IPS-18a (cell line): ENCODE data around the gene VPS13D.

Source experiments
- H3K27ac ChIP-seq: one replicate; pipeline ENCODE4 v1.5.1; 2013; ENCODE audit warnings: low read length
- H3K27me3 ChIP-seq: one replicate; pipeline ENCODE4 v1.6.1; 2013; ENCODE audit warnings: mild to moderate bottlenecking, low read length; ENCODE audit not compliant: control insufficient read depth, insufficient read depth
- H3K36me3 ChIP-seq: one replicate; pipeline ENCODE4 v1.6.1; 2013; ENCODE audit warnings: low read depth, low read length; ENCODE audit not compliant: control insufficient read depth
- H3K4me1 ChIP-seq: one replicate; pipeline ENCODE4 v1.6.1; 2013; ENCODE audit warnings: low read depth, low read length; ENCODE audit not compliant: control insufficient read depth
- H3K4me3 ChIP-seq: one replicate; pipeline ENCODE4 v1.5.1; 2013; ENCODE audit warnings: low read length
- H3K9ac ChIP-seq: one replicate; pipeline ENCODE4 v1.6.1; 2013; ENCODE audit warnings: mild to moderate bottlenecking, low read length, moderate library complexity
- H3K9me3 ChIP-seq: one replicate; pipeline ENCODE4 v1.6.1; 2013; ENCODE audit warnings: low read depth, low read length; ENCODE audit not compliant: control insufficient read depth

Gene VPS13D

DNA sequence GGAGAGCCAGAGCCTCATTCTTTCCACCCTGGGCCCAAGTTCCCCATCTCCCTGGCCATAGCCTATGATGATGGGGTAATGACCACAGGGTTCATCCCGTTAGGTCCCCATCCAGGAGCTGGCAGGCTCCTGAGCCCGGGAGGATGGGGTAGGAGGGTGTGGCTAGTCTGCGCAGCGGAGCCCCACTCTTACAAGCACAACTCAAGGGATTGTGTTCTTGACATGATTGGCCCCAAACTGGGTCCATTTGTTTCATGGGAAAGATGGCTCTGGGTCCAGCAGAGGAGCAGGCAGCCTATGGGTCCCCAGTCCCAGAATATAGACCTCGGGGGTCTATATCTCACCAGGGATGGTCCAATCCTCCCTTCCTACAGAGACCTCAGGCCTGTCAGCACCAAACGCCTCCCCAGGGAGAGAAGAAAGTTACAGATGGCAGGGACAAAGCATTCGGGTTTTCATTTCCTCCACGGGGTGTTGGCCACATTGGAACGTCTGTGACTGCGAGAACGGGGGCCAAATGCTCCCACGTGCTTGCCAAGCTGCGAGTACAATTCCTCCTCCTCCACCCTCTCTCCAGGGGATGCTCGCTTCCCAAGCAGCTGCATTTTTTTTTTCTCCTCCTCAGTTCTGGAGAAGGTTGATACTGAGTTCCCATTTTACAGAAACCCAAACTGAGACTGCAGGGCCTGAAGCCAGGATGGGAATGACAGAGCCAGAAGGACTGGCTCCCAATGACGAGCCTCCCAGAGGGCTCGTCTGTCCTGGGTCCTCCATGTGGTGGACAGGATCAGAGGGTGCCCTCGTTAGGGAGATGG lies 317.1 kb downstream of the VPS13D start:
- H3K27me3 ChIP-seq = no peaks in the 10 kb centered on the region
- no peaks in the 10 kb centered on the region for H3K9me3 ChIP-seq
- H3K4me3 ChIP-seq = no peak overlapping the region
- H3K36me3 ChIP-seq = no peaks in the 10 kb centered on the region
- H3K27ac ChIP-seq = no peak overlapping the region
- H3K4me1 ChIP-seq = peaks cover 7% of the 10 kb centered on the region
- no peak overlapping the region for H3K9ac ChIP-seq

DNA sequence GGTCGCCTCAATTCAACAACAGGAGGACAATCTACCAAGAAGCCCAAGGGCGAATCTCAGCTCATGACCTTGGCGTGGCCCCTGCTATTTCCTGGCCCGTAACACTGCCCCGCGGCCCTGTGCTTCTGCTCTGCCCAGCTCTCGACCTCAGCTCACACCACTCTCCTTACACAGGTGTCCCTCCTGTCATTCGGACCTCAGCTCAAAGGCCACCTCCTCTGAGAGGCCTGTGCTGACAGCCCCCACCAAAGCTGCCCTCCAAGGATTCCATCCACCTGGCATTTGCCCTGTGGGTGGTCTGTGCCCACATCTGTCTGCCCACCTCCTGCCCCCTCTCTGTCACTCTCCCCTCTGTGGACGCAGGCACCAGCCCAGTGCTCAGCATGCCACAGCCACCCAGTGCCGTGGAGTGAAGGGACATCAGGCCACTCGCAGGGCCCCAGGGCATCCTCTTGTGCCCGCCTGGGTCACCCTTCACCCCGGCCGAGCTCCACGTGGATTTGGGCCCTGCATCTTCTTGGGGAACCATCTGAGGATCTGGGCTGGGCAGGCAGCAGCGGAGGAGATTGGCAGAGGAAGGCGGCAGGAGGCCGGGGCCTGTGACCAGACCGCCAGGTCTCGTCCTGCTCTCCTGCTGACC lies 317.9 kb downstream of the VPS13D start:
- H3K36me3 ChIP-seq = no peaks in the 10 kb centered on the region
- no peak overlapping the region for H3K27ac ChIP-seq

DNA sequence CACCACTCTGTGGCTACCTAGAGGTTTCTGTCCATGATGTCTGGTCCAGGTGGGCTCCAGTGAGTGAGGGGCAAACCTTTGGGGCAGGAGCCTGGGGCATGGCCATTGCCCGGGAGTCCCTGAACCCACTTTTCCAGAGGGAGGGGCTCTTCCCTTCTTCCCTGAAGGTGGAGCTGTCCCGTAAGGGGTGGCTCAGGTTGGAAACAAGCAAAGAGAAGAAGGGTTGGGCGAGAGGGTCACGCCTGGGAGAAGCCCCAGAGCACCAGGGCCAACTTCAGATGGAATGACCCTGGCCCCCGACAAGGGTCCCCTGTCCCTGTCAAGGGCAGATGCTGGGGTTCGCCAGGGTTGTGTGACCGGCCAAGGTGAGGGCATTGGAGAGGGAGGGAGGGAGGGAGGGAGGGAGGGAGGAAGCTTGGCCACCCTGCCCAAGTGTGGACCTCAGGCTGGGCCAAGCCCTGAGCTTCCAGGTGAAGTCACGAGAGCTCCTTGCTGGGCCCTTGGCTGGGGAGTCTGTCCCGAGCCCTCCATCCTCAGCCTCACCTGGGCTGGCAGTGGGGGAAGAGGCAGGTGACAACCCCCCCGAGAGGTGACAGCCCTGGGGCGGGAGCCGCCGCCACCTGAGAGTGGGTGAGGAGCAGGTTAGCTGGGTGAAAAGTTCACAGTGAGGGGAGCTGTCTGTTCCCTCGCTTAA lies 318.6 kb downstream of the VPS13D start:
- no peaks in the 10 kb centered on the region for H3K9me3 ChIP-seq
- H3K4me1 ChIP-seq = peaks cover 7% of the 10 kb centered on the region
- no peaks in the 10 kb centered on the region for H3K27me3 ChIP-seq
- no peak overlapping the region for H3K9ac ChIP-seq
- no peaks in the 10 kb centered on the region for H3K36me3 ChIP-seq
- H3K27ac ChIP-seq = no peak overlapping the region
- H3K4me3 ChIP-seq = no peak overlapping the region

More for the DNA sequence above, 317.9 kb downstream of the VPS13D start:
- Histone ChIP-seq H3K4me1 (peaks cover 7% of the 10 kb centered on the region), H3K4me3 (no peak overlapping the region), H3K27me3 (no peaks in the 10 kb centered on the region), H3K9ac (no peak overlapping the region), H3K9me3 (no peaks in the 10 kb centered on the region)

DNA sequence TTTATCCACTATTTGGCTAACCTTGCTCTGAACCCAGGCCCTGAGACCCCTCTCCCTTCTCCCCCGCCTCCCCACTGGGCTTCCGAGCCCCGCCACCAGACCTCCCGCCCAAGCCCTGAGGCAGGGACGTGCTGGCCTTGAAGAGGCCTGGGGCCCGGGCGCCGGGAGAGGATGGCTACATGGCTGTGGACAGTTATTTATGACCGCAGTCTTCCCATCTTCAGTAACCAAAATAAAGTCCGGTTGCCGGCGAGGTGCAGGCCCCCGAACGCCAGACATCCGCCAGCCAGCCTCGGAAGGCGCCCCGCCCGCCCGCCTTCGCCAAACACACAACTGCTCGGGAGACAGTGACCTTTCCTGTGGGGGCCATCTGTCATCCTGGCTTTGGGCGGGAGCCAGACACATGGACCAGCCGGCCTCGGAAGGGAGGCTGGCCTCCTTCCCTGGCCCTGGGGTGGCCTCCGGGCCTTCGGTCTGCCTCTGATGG lies 319.2 kb downstream of the VPS13D start:
- H3K27ac ChIP-seq = no peak overlapping the region
- no peak overlapping the region for H3K4me3 ChIP-seq
- peaks cover 7% of the 10 kb centered on the region for H3K4me1 ChIP-seq
- no peaks in the 10 kb centered on the region for H3K36me3 ChIP-seq
- no peak overlapping the region for H3K9ac ChIP-seq
- no peaks in the 10 kb centered on the region for H3K9me3 ChIP-seq
- no peaks in the 10 kb centered on the region for H3K27me3 ChIP-seq

DNA sequence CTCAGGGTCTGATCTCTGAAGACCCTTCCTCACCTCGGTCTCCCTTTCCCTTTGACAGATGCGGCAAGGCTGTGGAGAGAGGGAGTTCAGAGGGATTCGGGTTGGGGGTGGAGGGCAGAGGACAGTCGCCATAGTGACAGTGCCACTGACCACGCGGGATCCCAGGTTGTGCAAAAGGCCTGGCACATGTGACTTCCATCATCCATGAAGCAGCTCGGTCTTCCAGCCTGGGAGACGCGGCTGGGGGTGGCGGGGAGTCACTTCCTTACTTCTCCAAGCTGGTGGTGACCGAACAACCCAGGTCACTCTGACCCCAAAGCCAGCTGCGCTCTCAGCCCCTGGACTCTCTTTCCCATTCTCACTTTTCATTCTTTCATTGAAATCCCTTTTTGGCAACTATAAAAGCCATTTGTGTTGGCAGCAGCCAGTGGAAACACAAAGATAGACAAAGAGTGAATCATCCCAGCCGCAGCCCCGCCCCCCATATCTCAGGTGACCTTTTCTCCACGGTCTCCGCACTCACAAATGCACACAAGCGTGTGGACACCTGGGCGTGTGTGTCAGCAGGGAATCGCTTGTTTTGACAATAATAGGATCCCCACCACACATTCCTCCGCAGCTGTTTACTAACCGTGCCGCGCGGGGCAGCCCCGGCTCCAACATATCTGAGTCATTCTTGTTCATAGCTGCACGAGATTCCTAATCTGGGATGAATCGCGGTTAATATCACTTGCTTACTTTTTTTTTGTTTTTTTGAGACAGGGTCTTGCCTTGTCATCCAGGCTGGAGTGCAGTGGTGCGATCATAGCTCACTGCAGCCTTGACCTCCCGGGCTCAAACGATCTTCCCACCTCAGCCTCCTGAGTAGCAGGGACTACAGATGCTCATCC lies 319.9 kb downstream of the VPS13D start:
- peaks cover 3% of the 10 kb centered on the region for H3K4me1 ChIP-seq
- H3K4me3 ChIP-seq = no peak overlapping the region

DNA sequence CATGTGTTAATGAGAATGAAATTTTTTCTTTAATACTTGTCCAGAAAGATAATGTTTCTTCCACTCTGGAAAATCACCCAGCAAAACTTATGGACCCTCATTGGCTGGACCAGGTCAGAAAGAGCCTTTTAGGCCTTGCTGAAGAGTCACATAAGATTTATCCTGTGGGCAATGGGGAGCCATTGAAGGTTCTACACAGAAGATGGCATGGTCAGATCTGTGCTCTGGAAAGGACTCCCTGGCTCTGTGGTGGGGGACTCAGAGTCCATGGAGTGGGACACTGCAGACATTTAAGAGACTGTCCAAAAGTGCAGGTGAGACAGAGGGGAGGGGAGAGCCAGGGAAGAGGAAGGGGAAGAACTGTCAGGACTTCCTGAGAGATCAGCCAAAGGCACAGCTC lies 321.8 kb downstream of the VPS13D start:
- H3K9ac ChIP-seq = no peak overlapping the region
- peaks cover under 1% of the 10 kb centered on the region for H3K4me1 ChIP-seq

More for the DNA sequence above, 319.9 kb downstream of the VPS13D start:
- H3K9me3 ChIP-seq = no peaks in the 10 kb centered on the region
- no peak overlapping the region for H3K9ac ChIP-seq
- no peaks in the 10 kb centered on the region for H3K27me3 ChIP-seq
- H3K27ac ChIP-seq = no peak overlapping the region
- H3K36me3 ChIP-seq = no peaks in the 10 kb centered on the region

DNA sequence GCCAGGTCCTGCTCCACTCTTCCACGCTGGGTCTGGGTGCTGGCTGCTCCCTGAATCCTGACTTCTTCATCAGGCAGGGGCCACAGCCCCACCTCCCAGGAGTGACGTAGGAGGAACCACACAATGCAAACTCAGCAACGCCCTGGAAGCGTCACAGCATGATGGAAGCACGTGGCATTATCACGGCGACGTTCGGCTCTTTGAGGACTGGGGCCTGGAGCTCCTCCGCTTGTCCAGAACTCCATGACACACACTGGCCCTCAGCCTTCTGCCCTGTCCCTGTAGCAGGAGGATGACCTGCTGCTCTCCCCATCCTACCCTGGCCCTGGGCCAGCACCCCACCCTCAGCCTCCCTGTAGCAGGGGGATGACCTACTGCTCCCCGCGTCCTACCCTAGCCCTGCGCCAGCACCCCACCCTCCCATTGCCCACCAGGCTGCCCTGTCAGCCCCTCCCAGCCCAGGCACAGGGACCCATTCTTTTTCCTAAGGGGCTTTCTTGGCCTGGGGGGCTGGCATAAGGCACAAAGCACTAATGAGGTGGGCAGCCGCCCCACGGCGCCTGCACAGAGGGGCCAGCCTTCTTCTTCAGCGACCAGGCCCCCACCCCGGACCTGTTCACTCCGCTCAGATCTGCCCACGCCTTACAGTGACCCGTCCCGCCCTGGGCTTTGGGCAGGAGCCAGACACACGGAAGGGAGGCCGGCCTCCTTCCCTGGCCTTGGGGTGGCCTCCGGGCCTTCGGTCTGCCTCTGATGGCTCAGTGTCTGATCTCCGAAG lies 322.5 kb downstream of the VPS13D start:
- Histone ChIP-seq H3K9ac (no peak overlapping the region), H3K4me1 (peaks cover 3% of the 10 kb centered on the region), H3K27me3 (no peaks in the 10 kb centered on the region), H3K9me3 (no peaks in the 10 kb centered on the region), H3K27ac (no peak overlapping the region), H3K4me3 (no peak overlapping the region), H3K36me3 (no peaks in the 10 kb centered on the region)

More for the DNA sequence above, 321.8 kb downstream of the VPS13D start:
- no peaks in the 10 kb centered on the region for H3K27me3 ChIP-seq
- H3K27ac ChIP-seq = no peak overlapping the region
- no peaks in the 10 kb centered on the region for H3K9me3 ChIP-seq
- no peaks in the 10 kb centered on the region for H3K36me3 ChIP-seq
- no peak overlapping the region for H3K4me3 ChIP-seq

DNA sequence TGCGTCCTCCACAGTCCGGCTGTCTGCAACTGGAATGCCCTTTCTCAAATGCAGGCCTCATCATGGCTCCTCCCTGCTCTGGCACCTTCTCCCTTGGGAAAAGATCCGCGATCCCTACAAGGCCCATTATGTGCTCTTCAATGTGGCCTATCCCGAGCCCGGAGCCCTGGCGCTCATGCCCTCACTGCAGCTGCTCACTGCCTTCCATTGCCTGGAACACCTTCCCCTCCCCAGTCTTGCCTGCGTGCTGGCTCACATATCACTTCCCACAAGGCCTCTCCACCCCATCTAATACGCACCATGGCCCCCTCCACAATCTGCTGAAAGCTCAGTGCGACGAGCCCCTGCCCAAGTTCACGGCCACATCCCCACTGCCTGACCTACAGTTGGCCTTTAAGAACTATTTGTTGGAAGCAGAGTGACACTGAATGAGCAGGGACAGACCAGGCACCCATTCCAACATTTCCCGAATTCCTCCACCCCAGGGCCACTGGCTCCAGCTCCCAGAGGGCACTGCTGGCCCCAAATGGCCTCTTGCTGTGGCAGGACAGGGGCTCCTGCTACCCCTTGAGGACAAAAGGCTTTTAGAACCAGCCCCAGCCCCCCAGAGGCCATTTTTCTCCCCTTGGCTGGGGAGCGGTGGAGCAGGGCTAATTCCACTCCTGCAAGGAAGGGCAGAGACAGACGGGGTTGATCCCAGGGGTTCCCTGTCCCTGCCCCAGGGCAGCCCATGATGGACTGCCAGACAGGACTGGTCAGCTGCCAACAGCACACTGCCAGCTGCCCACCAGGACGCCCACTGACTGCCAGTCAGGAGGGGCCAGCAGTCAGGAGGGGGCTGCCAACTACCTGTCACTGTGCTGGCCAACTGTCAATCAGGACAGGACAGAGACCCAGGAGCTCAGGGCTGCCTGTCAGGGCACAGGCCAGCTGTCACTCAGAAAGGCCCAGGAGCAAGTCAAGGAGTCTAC lies 323.4 kb downstream of the VPS13D start:
- H3K4me1 ChIP-seq = peaks cover 3% of the 10 kb centered on the region
- no peaks in the 10 kb centered on the region for H3K9me3 ChIP-seq
- H3K4me3 ChIP-seq = no peak overlapping the region
- no peak overlapping the region for H3K27ac ChIP-seq
- no peaks in the 10 kb centered on the region for H3K36me3 ChIP-seq
- H3K9ac ChIP-seq = no peak overlapping the region
- H3K27me3 ChIP-seq = no peaks in the 10 kb centered on the region

DNA sequence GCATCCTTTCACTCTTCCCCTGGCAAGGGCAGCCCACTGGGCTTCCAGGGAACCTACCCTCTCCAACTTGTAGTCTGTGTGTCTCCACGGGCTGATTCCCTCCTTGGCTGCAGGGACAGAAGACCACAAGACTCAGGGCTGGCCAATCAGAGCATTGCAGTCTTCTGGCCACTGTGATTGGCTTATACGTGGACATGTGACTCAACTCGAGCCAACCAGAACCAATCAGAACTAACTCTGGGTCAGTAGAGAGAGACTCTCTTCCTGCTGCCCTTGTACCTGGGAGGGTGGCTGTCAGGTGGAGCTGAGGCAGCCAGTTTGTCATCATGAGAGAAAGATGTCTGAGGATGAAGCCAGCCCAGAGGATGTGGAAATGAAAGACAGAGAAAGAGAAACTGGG lies 324.1 kb downstream of the VPS13D start:
- no peaks in the 10 kb centered on the region for H3K9me3 ChIP-seq
- no peak overlapping the region for H3K9ac ChIP-seq
- H3K4me1 ChIP-seq = peaks cover 3% of the 10 kb centered on the region
- no peak overlapping the region for H3K27ac ChIP-seq
- no peaks in the 10 kb centered on the region for H3K27me3 ChIP-seq
- H3K36me3 ChIP-seq = no peaks in the 10 kb centered on the region
- H3K4me3 ChIP-seq = no peak overlapping the region
